GM21381 (cell line): ENCODE results near the gene COL23A1.

Experiments
- ATAC-seq: cut with Tn5 transposase; IDR thresholded peaks from one replicate; pipeline ENCODE4 v1.9.1; 2021; ENCODE audit warnings: mild to moderate bottlenecking, moderate library complexity; ENCODE audit not compliant: unreplicated experiment

Gene COL23A1

GRCh38 chr5:178590141-178590923 is at the start of gene COL23A1:
TSS of gene COL23A1 (minus strand) at chr5:178590393.
- peak; percentile 59 for ATAC-seq

- no peak for ATAC-seq
Measured at GRCh38 chr5:178637356-178638074, 47.3 kb upstream of the COL23A1 start.

GRCh38 chr5:178632285-178632684 is 42.1 kb upstream of the COL23A1 start:
- ATAC-seq, result no peak

GRCh38 chr5:178630951-178631350 is 40.8 kb upstream of the COL23A1 start:
- ATAC-seq, result no peak

GRCh38 chr5:178630475-178630930 is 40.3 kb upstream of the COL23A1 start:
- ATAC-seq, result no peak

GRCh38 chr5:178627259-178627598 is 37.0 kb upstream of the COL23A1 start:
- no peak for ATAC-seq

- peak; percentile 79 for ATAC-seq
Measured at GRCh38 chr5:178626484-178627258, 36.5 kb upstream of the COL23A1 start, which contains the start of gene CLK4. TSS of gene CLK4 (minus strand) at chr5:178627050. CDS start at chr5:178623416, 3,634 bp downstream.

- peak; percentile 7 for ATAC-seq
Measured at GRCh38 chr5:178625679-178626483, 35.7 kb upstream of the COL23A1 start.

GRCh38 chr5:178624631-178625546 is 34.7 kb upstream of the COL23A1 start:
- no peak for ATAC-seq

GRCh38 chr5:178622679-178623247 is 32.6 kb upstream of the COL23A1 start:
- ATAC-seq, result no peak

GRCh38 chr5:178619390-178619789 is 29.2 kb upstream of the COL23A1 start:
- ATAC-seq, result no peak

- no peak for ATAC-seq
Measured at GRCh38 chr5:178612299-178612698, 22.1 kb upstream of the COL23A1 start.

GRCh38 chr5:178606269-178606668 is 16.1 kb upstream of the COL23A1 start:
- ATAC-seq, result no peak

- ATAC-seq, result no peak
Measured at GRCh38 chr5:178605788-178606187, 15.6 kb upstream of the COL23A1 start.

GRCh38 chr5:178602752-178603151 is 12.6 kb upstream of the COL23A1 start:
- ATAC-seq, result no peak

- no peak for ATAC-seq
Measured at GRCh38 chr5:178595750-178596149, 5.6 kb upstream of the COL23A1 start.

- no peak for ATAC-seq
Measured at GRCh38 chr5:178595150-178595549, 5.0 kb upstream of the COL23A1 start.

- ATAC-seq, result no peak
Measured at GRCh38 chr5:178590924-178591423, 781 bp upstream of the COL23A1 start.
